DOHH2 (cell line): ENCODE results near the gene LCK.

Experiments
- CTCF ChIP-seq: fragments of 200-600 bp; sonication (generic); IDR thresholded peaks from one replicate; pipeline ENCODE4 v1.5.1; 2014; ENCODE audit warnings: antibody characterized with exemption, mild to moderate bottlenecking, low read depth, low read length; ENCODE audit not compliant: poor library complexity, severe bottlenecking
- EZH2phosphoT487 ChIP-seq: fragments of 200-600 bp; sonication (generic); IDR thresholded peaks from 2 replicates; pipeline ENCODE4 v1.6.1; 2017; ENCODE audit warnings: borderline replicate concordance, mild to moderate bottlenecking, antibody characterized with exemption, low read length, moderate library complexity, mixed read lengths

- no peak for TF ChIP-seq EZH2phosphoT487
- TF ChIP-seq CTCF: no peak
Measured at GRCh38 chr1:32318127-32318869, 67.2 kb downstream of the LCK start.
